ENCODE data around the gene RPL32.

The RPL32 gene

GRCh38 chr3:12833222-12834161, 7.9 kb downstream of the RPL32 start:
- FAIRE-seq: no peak

GRCh38 chr3:12832350-12833221, 8.8 kb downstream of the RPL32 start:
- DNase-seq (ENCODE audit: insufficient read length, low spot score) (no peak), FAIRE-seq (no peak)

More at GRCh38 chr3:12833222-12834161, 7.9 kb downstream of the RPL32 start:
- no peak for DNase-seq (ENCODE audit: insufficient read length, low spot score)

- no peak for DNase-seq (ENCODE audit: insufficient read length, low spot score)
- no peak for FAIRE-seq
These were observed 10.0 kb downstream of the RPL32 start for GRCh38 chr3:12831301-12831866.

GRCh38 chr3:12830785-12831156, 10.6 kb downstream of the RPL32 start:
- FAIRE-seq: no peak
- no peak for DNase-seq (ENCODE audit: insufficient read length, low spot score)

GRCh38 chr3:12829886-12830784, 11.2 kb downstream of the RPL32 start:
- no peak for DNase-seq (ENCODE audit: insufficient read length, low spot score)
- FAIRE-seq: no peak

GRCh38 chr3:12829404-12829803, 12.0 kb downstream of the RPL32 start:
- FAIRE-seq (no peak), DNase-seq (ENCODE audit: insufficient read length, low spot score) (no peak)

GRCh38 chr3:12828751-12829150, 12.6 kb downstream of the RPL32 start:
- FAIRE-seq: no peak
- DNase-seq (ENCODE audit: insufficient read length, low spot score): no peak

GRCh38 chr3:12825156-12825555, 16.2 kb downstream of the RPL32 start:
- DNase-seq (ENCODE audit: insufficient read length, low spot score): no peak
- no peak for FAIRE-seq

GRCh38 chr3:12824299-12824698, 17.1 kb downstream of the RPL32 start:
- DNase-seq (ENCODE audit: insufficient read length, low spot score) (no peak), FAIRE-seq (no peak)

- DNase-seq (ENCODE audit: insufficient read length, low spot score) (peak; percentile 39), FAIRE-seq (no peak)
These were observed 18.5 kb downstream of the RPL32 start for GRCh38 chr3:12822725-12823373.

GRCh38 chr3:12818773-12819172, 22.6 kb downstream of the RPL32 start:
- DNase-seq (ENCODE audit: insufficient read length, low spot score): no peak

GRCh38 chr3:12818273-12818672, 23.1 kb downstream of the RPL32 start:
- DNase-seq (ENCODE audit: insufficient read length, low spot score) (no peak), FAIRE-seq (no peak)

More at GRCh38 chr3:12818773-12819172, 22.6 kb downstream of the RPL32 start:
- FAIRE-seq: no peak

GRCh38 chr3:12817343-12817710, 24.0 kb downstream of the RPL32 start:
- DNase-seq (ENCODE audit: insufficient read length, low spot score) (no peak), FAIRE-seq (no peak)

- no peak for FAIRE-seq
- DNase-seq (ENCODE audit: insufficient read length, low spot score): no peak
These were observed 24.6 kb downstream of the RPL32 start for GRCh38 chr3:12816521-12817342.

GRCh38 chr3:12815719-12816118, 25.6 kb downstream of the RPL32 start:
- DNase-seq (ENCODE audit: insufficient read length, low spot score): no peak
- no peak for FAIRE-seq

GRCh38 chr3:12815078-12815477, 26.3 kb downstream of the RPL32 start:
- DNase-seq (ENCODE audit: insufficient read length, low spot score) (no peak), FAIRE-seq (peak; percentile 57)

- FAIRE-seq (no peak), DNase-seq (ENCODE audit: insufficient read length, low spot score) (no peak)
These were observed 27.4 kb downstream of the RPL32 start for GRCh38 chr3:12813967-12814366.

GRCh38 chr3:12812812-12813211, 28.6 kb downstream of the RPL32 start:
- FAIRE-seq (no peak), DNase-seq (ENCODE audit: insufficient read length, low spot score) (no peak)

GRCh38 chr3:12810961-12811360, 30.4 kb downstream of the RPL32 start:
- FAIRE-seq: no peak
- no peak for DNase-seq (ENCODE audit: insufficient read length, low spot score)

All from HTR-8/SVneo (cell line).